Measurements from ENCODE around the gene SURF2.

GRCh38 chr9:133383438-133383837 is 27.1 kb downstream of the SURF2 start:
- TF ChIP-seq CTCF (conservative IDR thresholded peaks at IDR 0.05; ENCODE audit: low read depth, low read length), result no peak
- TF ChIP-seq EZH2 (IDR thresholded peaks at IDR 0.05; ENCODE audit: borderline replicate concordance, low read depth, low read length, poor library complexity, severe bottlenecking), result no peak
